Uterus (tissue), 4 donors: ENCODE data around the gene SERPINA12. TPM values are rescaled to one million over a fixed set of nuclear protein-coding genes. Genes with fewer than 3 reads are reported as not detected.

Source experiments
- DNase-seq, 2 donors: peaks; one replicate each; pipeline ENCODE4 v3.0.0-alpha.2; 2019 to 2020
- H3K27ac ChIP-seq, 2 donors: fragments of 200-600 bp; sonication (generic); 1 replicate in 1 of 2; 2 replicates in 1 of 2; pipeline ENCODE4 v1.5.1; 2016 to 2018
- H3K27me3 ChIP-seq, 2 donors: fragments of 200-600 bp; sonication (generic); one replicate each; pipeline ENCODE4 v1.5.1; 2018 to 2019; ENCODE audit warnings: control low read depth in 1 of 2
- H3K36me3 ChIP-seq, 2 donors: fragments of 200-600 bp; sonication (generic); one replicate each; pipeline ENCODE4 v1.5.1; 2019; ENCODE audit warnings: control low read depth in 1 of 2
- H3K4me1 ChIP-seq, 2 donors: fragments of 200-600 bp; sonication (generic); one replicate each; pipeline ENCODE4 v1.5.1; 2018 to 2019; ENCODE audit warnings: control low read depth in 1 of 2
- H3K4me3 ChIP-seq, 2 donors: fragments of 200-600 bp; sonication (generic); 1 replicate in 1 of 2; 2 replicates in 1 of 2; pipeline ENCODE4 v1.5.1; 2018 to 2019; ENCODE audit warnings: mild to moderate bottlenecking in 1 of 2
- H3K9me3 ChIP-seq, 2 donors: fragments of 200-600 bp; sonication (generic); one replicate each; pipeline ENCODE4 v1.5.1; 2019; ENCODE audit warnings: control low read depth in 1 of 2
- CTCF ChIP-seq, 4 experiments: fragments of 200-600 bp in 2 of 4; fragments of 450-650 bp in 2 of 4; sonication (generic) in 2 of 4; IDR thresholded peaks; one replicate each; pipeline ENCODE4 v1.5.1; 2016 to 2019; ENCODE audit warnings: antibody characterized with exemption in 4 of 4, mild to moderate bottlenecking in 2 of 4, moderate library complexity in 1 of 4
- POLR2A ChIP-seq, 2 donors: fragments of 450-650 bp; IDR thresholded peaks; one replicate each; pipeline ENCODE4 v1.6.1; 2016; ENCODE audit warnings: antibody characterized with exemption in 2 of 2, mild to moderate bottlenecking in 1 of 2, moderate library complexity in 1 of 2
- intact Hi-C: fragments of 100-400 bp; cut with DNase I; formaldehyde crosslinking; loops from one replicate; pipeline ENCODE4 v1.15.1; 2023; ENCODE audit warnings: low total_unique reads
- total RNA-seq, 4 donors: library from RNA; depleted of rRNA in 3 of 4; stranded (reverse); fragments of >200 nt in 3 of 4; gene quantifications; one replicate each; pipeline versions ENCODE4 v1.1.0 to v1.2.4, GENCODE V29; 2014 to 2023
- donor health status: DM: yes; HTN: yes; CAD: no.

SERPINA12 gene
- total RNA-seq, 4 donors from 2014 or later, result not detected

GRCh38 chr14:94505206-94505605 lies 4.1 kb downstream of the SERPINA12 start:
- intact Hi-C loops, result no loop called here

GRCh38 chr14:94501588-94502516 lies 7.4 kb downstream of the SERPINA12 start:
- Histone ChIP-seq H3K36me3 (no peaks in the 10 kb centered on the region), H3K4me3 (no peak overlapping the region), H3K27me3 (no peaks in the 10 kb centered on the region), H3K4me1 (no peaks in the 10 kb centered on the region), H3K27ac (no peak overlapping the region), H3K9me3 (no peaks in the 10 kb centered on the region)
- no peak for DNase-seq
- intact Hi-C loops, result no loop called here
- TF ChIP-seq CTCF (IDR thresholded peaks at IDR 0.05) (no peak), POLR2A (IDR thresholded peaks at IDR 0.05) (no peak)

More at GRCh38 chr14:94505206-94505605, 4.1 kb downstream of the SERPINA12 start:
- Histone ChIP-seq H3K27ac (no peak overlapping the region), H3K27me3 (no peaks in the 10 kb centered on the region), H3K9me3 (no peaks in the 10 kb centered on the region), H3K4me3 (no peak overlapping the region), H3K36me3 (no peaks in the 10 kb centered on the region), H3K4me1 (no peaks in the 10 kb centered on the region)
- DNase-seq, result no peak
- TF ChIP-seq CTCF (IDR thresholded peaks at IDR 0.05) (no peak), POLR2A (IDR thresholded peaks at IDR 0.05) (no peak)

GRCh38 chr14:94500264-94500663 lies 9.0 kb downstream of the SERPINA12 start:
- no peaks in the 10 kb centered on the region for H3K9me3 ChIP-seq
- no peaks in the 10 kb centered on the region for H3K36me3 ChIP-seq
- intact Hi-C loops, result no loop called here
- H3K27ac ChIP-seq, result no peak overlapping the region
- no peaks in the 10 kb centered on the region for H3K27me3 ChIP-seq
- no peak for DNase-seq
- H3K4me1 ChIP-seq, result no peaks in the 10 kb centered on the region
- H3K4me3 ChIP-seq, result no peak overlapping the region
- TF ChIP-seq CTCF (IDR thresholded peaks at IDR 0.05) (no peak), POLR2A (IDR thresholded peaks at IDR 0.05) (no peak)

- H3K4me3 ChIP-seq, result no peak overlapping the region
- no peaks in the 10 kb centered on the region for H3K9me3 ChIP-seq
- no peak for DNase-seq
- no peaks in the 10 kb centered on the region for H3K4me1 ChIP-seq
- intact Hi-C loops, result no loop called here
- H3K36me3 ChIP-seq, result no peaks in the 10 kb centered on the region
- H3K27ac ChIP-seq, result no peak overlapping the region
- no peaks in the 10 kb centered on the region for H3K27me3 ChIP-seq
- TF ChIP-seq CTCF (IDR thresholded peaks at IDR 0.05), result no peak
- no peak for TF ChIP-seq POLR2A (IDR thresholded peaks at IDR 0.05)
Measured at GRCh38 chr14:94499673-94500072, 9.6 kb downstream of the SERPINA12 start.

- Histone ChIP-seq H3K27me3 (no peaks in the 10 kb centered on the region), H3K27ac (no peak overlapping the region), H3K4me1 (no peaks in the 10 kb centered on the region), H3K36me3 (no peaks in the 10 kb centered on the region), H3K4me3 (no peak overlapping the region), H3K9me3 (no peaks in the 10 kb centered on the region)
- intact Hi-C loops, result no loop called here
- TF ChIP-seq CTCF (IDR thresholded peaks at IDR 0.05) (no peak), POLR2A (IDR thresholded peaks at IDR 0.05) (no peak)
- DNase-seq, result no peak
Measured at GRCh38 chr14:94498215-94498614, 11.1 kb downstream of the SERPINA12 start.
